Fibroblast of lung (primary cell): ENCODE measurements around the gene EXOC3. TPM values are rescaled to one million over a fixed set of nuclear protein-coding genes. Genes with fewer than 3 reads are reported as not detected.
A peak's percentile ranks its signal among the peaks of the same experiment; 100 is the strongest.

Experiments
- DNase-seq, 2 donors: peaks; one replicate each; pipeline versions ENCODE4 v3.0.0 to v3.0.0-alpha.2; 2010; ENCODE audit warnings: low read depth in 2 of 2
- H2AFZ ChIP-seq: 2 replicates; pipeline ENCODE4 v1.5.1; 2012; ENCODE audit warnings: low read length, control low read depth, inconsistent platforms
- H3K27ac ChIP-seq: 2 replicates; pipeline ENCODE4 v1.5.1; 2011; ENCODE audit warnings: low read length, control low read depth; ENCODE audit not compliant: insufficient read depth
- H3K27me3 ChIP-seq: 2 replicates; pipeline ENCODE4 v1.5.1; 2011; ENCODE audit warnings: mild to moderate bottlenecking, low read length; ENCODE audit not compliant: control insufficient read depth, insufficient read depth
- H3K36me3 ChIP-seq: 2 replicates; pipeline ENCODE4 v1.5.1; 2011; ENCODE audit warnings: low read length; ENCODE audit not compliant: control insufficient read depth, insufficient read depth
- H3K4me1 ChIP-seq: 2 replicates; pipeline ENCODE4 v1.5.1; 2011; ENCODE audit warnings: low read length; ENCODE audit not compliant: control insufficient read depth, insufficient read depth; ENCODE audit errors: extremely low read depth
- H3K4me2 ChIP-seq: 2 replicates; pipeline ENCODE4 v1.5.1; 2011; ENCODE audit warnings: low read length, control low read depth; ENCODE audit not compliant: insufficient read depth; ENCODE audit errors: extremely low read depth
- H3K4me3 ChIP-seq, 4 experiments: fragments of 200-600 bp in 1 of 4; sonication (generic) in 1 of 4; replicated peaks in 1 of 4; 2 replicates each; pipeline ENCODE4 v1.5.1; 2011 to 2016; ENCODE audit warnings: low read length in 4 of 4, low read depth in 3 of 4, mild to moderate bottlenecking in 3 of 4, control low read depth in 2 of 4, inconsistent platforms in 1 of 4, mixed read lengths in 1 of 4; ENCODE audit not compliant: insufficient read depth in 1 of 4; ENCODE audit errors: control extremely low read depth in 1 of 4
- H3K79me2 ChIP-seq: 2 replicates; pipeline ENCODE4 v1.5.1; 2012; ENCODE audit warnings: mild to moderate bottlenecking, low read length, inconsistent platforms; ENCODE audit not compliant: control insufficient read depth, insufficient read depth
- H3K9ac ChIP-seq: 2 replicates; pipeline ENCODE4 v1.5.1; 2011; ENCODE audit warnings: mild to moderate bottlenecking, low read length, control low read depth; ENCODE audit not compliant: insufficient read depth
- H3K9me3 ChIP-seq: 2 replicates; pipeline ENCODE4 v1.5.1; 2012; ENCODE audit warnings: low read depth, low read length; ENCODE audit not compliant: control insufficient read depth, insufficient read depth
- H4K20me1 ChIP-seq: 2 replicates; pipeline ENCODE4 v1.5.1; 2011; ENCODE audit warnings: low read length; ENCODE audit not compliant: control insufficient read depth, insufficient read depth; ENCODE audit errors: extremely low read depth
- CTCF ChIP-seq, 2 donors: IDR thresholded peaks in 1 of 2; conservative IDR thresholded peaks in 1 of 2; 1 replicate in 1 of 2; 2 replicates in 1 of 2; pipeline ENCODE4 v1.5.1; 2011 to 2012; ENCODE audit warnings: low read length in 2 of 2, control low read depth in 1 of 2, inconsistent platforms in 1 of 2, low read depth in 1 of 2, mild to moderate bottlenecking in 1 of 2
- EZH2 ChIP-seq: IDR thresholded peaks from 2 replicates; pipeline ENCODE4 v1.5.1; 2012; ENCODE audit warnings: low read length, control low read depth, mild to moderate bottlenecking; ENCODE audit errors: missing control alignments
- polyA plus RNA-seq, 2 donors: library from polyadenylated mRNA; depleted of rRNA in 1 of 2; stranded (reverse) in 1 of 2; unstranded in 1 of 2; fragments of >200 nt; gene quantifications; 2 replicates each; pipeline ENCODE4 v1.2.1, GENCODE V29; 2011 to 2012; ENCODE audit warnings: missing spikeins in 1 of 2
- total RNA-seq: library from RNA; depleted of rRNA; stranded (reverse); fragments of >200 nt; gene quantifications from 2 replicates; pipeline ENCODE4 v1.2.1, GENCODE V29; 2014

EXOC3 gene
- total and polyA plus RNA-seq, 2 donors (not counting 1 experiment from before 2014, with no cell fraction given) = 19.9 to 34.5 TPM

DNA sequence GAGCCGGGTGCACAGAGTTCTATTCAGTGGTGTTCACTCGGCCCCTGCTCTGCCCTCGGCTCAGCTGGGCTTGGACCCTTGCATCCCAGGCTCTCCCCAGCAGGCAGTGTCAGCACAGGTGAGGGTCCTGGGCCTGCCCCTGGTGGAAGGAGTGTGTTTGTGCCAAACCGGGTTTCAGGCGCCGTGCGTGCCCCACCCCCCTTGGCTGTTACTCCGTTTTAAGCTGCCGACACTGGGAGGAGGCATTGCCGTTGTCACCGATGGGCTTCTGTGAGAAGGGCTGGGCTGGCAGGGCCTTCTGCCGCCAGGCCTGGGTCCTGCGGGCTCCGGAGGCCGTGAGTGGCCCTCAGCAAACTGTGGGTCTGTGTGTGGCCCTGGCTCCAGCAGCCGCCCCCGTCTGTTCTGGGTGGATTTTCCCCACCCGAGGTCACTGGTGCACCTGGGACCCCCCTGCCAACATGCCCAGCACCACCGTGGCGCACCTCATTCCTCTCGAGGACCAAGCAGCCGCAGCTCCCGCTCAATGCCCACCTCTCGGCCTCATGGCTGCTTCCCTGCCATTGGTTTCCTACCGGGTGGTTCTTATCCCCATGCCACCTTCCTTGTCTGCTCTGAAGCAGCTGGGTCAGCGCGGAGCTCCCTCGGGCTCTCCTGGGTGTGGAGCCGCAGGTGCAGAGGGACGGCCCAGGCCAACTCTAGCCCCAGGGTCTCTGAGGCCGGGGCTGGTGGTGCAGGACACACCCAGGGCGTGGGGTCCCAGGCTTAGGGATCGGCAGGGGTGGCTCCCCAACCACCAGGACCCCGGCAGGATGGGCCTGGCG, 44.3 kb upstream of the EXOC3 start:
- Histone ChIP-seq H3K9me3 (no peaks in the 10 kb centered on the region), H4K20me1 (no peaks in the 10 kb centered on the region), H3K27ac (peak overlapping the region; percentile 100), H3K9ac (peak overlapping the region; percentile 86), H2AFZ (no peak overlapping the region), H3K79me2 (peaks cover 9% of the 10 kb centered on the region), H3K4me3 (no peak overlapping the region), H3K4me1 (peaks cover 47% of the 10 kb centered on the region), H3K4me2 (no peak overlapping the region), H3K27me3 (no peaks in the 10 kb centered on the region), H3K36me3 (peaks cover 1% of the 10 kb centered on the region)
- DNase-seq = no peak
- no peak for TF ChIP-seq EZH2
- TF ChIP-seq CTCF (conservative IDR thresholded peaks at IDR 0.05 in 1 of 2, IDR thresholded peaks at IDR 0.05 in 1 of 2; ENCODE audit: low read depth in 1 of 2, low read length in 2 of 2) = no peak

- Histone ChIP-seq H3K9ac (peak overlapping the region; percentile 86), H3K9me3 (no peaks in the 10 kb centered on the region), H3K4me2 (peak overlapping the region; percentile 72), H3K4me3 (peak overlapping the region in 3 of 4 experiments; percentile 16 to 48 (median 32)), H3K36me3 (peaks cover 3% of the 10 kb centered on the region), H2AFZ (no peak overlapping the region), H3K27ac (peak overlapping the region; percentile 100), H3K27me3 (no peaks in the 10 kb centered on the region), H3K79me2 (peaks cover 9% of the 10 kb centered on the region), H3K4me1 (peaks cover 41% of the 10 kb centered on the region), H4K20me1 (no peaks in the 10 kb centered on the region)
- peak; percentile 92 to 94 for DNase-seq
- no peak for TF ChIP-seq EZH2
- TF ChIP-seq CTCF (conservative IDR thresholded peaks at IDR 0.05 in 1 of 2, IDR thresholded peaks at IDR 0.05 in 1 of 2; ENCODE audit: low read depth in 1 of 2, low read length in 2 of 2) = no peak
Measured at GRCh38 chr5:399296-400281, 43.4 kb upstream of the EXOC3 start.
